HG03039 (cell line): ENCODE results near the gene WDR70.
"Not testable (repeated sequence)": the region's sequence is repeated elsewhere in the genome, so short reads cannot be mapped to it uniquely, and the experiment has no call there.

Source experiments
- ATAC-seq: cut with Tn5 transposase; IDR thresholded peaks from one replicate; pipeline ENCODE4 v1.9.1; 2021; ENCODE audit warnings: mild to moderate bottlenecking, moderate library complexity; ENCODE audit not compliant: unreplicated experiment

The WDR70 gene

DNA sequence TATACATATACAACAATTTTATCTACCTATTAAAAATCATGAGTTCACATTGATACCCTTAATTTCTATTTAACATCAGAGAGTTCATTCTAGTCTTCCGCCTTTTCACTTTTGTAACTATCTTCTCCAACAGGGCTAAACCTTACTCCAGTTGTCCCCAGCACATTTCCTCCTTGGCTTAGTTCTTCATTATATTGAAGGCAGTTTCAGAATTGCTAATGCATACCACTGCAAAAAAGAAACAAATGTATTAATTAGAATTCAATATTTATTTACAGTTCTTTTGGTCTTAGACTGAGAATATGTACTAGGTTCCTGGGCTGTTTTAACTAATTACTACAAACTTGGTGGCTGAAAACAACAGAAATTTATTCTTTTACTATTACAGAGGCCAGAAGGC lies 132.5 kb downstream of the WDR70 start:
- ATAC-seq: no peak

DNA sequence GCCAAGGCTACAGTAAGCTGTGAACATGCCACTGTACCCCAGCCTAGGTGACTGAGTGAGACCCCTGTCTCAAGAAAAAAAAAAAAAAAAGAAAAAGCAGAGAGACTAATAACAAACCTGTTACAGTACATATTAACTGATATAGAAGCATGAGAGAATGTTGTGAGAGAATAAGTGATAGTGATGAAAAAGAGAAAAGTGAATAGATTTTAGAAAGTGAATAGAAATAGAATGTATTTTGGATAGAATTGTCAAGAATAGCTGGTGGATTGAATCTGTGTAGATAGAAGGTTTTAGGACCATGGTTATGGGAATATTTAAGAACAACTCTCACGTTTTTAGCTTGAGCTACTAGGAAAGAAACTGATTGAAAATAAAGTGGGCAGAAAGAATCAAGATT lies 135.8 kb downstream of the WDR70 start:
- ATAC-seq: no peak

DNA sequence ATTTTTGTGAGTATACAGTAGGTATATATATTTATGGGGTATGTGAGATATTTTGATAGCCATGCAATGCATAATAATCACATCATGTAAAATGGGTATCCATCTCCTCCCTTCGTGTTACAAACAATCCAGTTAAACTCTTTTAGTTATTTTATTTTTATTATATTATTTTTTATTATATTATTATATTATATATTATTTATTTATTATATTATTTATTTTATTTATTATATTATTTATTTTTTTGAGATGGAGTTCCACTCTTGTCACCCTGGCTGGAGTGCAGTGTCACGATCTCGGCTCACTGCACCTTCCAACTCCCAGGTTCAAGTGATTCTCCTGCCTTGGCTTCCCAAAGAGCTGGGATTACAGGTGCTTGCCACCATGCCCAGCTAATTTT lies 138.6 kb downstream of the WDR70 start:
- no peak for ATAC-seq

DNA sequence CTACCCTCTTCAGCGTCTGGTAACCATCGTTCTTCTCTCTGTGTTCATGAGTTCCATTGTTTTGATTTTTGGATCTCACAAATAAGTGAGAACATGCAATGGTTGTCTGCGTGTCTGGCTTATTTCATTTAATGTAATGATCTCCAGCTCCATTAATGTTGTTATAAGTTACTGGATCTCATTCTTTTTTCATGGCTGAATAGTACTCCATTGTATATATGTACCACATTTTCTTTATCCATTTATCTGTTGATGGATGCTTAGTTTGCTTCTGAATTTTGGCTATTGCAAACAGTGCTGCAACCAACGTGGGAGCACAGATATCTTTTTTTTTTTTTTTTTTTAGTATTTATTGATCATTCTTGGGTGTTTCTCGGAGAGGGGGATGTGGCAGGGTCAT lies 139.2 kb downstream of the WDR70 start:
- not testable (repeated sequence) for ATAC-seq

DNA sequence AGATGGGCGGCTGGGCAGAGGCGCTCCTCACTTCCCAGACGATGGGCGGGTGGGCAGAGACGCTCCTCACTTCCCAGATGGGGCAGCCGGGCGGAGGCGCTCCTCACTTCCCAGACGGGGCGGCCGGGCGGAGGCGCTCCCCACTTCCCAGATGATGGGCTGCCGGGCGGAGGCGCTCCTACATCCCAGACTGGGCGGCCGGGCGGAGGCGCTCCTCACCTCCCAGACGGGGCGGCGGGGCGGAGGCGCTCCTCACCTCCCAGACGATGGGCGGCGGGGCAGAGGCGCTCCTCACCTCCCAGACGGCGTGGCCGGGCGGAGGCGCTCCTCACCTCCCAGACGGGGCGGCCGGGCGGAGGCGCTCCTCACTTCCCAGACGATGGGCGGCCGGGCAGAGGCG lies 140.2 kb downstream of the WDR70 start:
- no peak for ATAC-seq

DNA sequence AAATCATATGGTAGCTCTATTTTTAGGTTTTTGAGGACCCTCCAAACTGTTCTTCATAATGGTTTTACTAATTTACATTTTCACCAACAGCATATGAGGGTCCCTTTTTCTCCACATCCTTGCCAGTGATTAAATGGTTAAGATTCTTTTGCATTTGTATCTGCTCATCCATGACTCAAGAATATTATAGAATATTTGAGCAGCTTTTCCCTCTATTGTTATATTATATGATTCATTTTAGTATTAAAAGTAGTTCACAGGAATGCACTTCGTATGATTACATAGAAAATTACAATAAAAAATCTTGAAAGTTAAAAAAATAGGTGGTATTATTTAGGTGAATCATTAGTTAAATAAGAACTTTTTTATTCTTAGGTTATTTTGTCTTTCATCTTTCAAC lies 140.7 kb downstream of the WDR70 start:
- ATAC-seq: no peak

DNA sequence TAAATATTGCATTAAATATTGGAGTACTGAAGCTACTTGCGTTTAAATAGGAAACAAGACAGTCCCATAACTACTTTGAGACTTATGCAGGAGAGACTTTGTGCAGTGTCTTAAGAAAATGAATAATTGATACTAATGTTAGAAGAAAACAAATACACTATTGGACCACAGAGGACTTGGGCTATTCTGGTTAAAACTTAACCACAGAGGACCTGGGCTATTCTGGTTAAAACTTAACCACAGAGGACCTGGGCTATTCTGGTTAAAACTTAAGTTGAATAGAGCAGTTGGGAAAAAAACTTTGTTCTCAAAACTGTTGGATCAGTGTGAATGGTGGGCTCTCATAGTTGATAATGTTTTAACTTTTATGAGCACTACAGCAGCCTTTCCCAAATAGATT lies 141.7 kb downstream of the WDR70 start:
- ATAC-seq: no peak

DNA sequence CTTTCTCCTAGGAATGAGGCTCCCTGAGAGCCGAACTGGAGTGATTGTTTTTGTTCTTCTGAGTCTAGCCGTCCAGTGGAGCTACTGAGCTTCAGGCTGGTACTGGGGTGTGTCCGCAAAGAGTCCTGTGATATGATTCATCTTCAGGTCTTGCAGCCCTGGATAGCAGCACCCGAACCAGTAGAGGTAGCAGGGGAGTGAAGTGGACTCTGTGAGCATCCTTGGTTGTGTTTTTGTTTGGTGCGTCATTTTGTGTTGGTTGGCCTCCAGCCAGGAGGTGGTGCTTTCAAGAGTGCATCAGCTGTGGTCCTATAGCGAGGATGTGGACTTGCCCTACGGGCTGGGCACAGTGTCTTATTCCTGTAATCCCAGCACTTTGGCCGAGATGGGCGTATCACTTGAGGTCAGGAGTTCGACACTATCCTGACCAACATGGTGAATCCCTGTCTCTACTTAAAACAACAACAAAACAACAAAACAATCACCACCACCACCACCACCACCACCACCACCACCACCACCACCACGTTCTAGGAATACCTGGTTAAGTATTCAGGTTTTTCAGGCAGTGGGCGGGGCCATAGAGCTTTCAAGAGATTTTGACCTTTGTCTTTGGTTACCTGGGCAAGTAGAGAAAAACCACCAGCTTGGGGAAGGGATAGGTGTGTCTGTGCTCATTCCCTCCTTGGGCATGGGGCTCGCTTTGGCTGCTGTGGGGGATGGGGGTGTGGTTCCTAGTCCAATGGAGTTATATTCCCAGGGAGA lies 154.0 kb downstream of the WDR70 start:
- ATAC-seq: no peak

DNA sequence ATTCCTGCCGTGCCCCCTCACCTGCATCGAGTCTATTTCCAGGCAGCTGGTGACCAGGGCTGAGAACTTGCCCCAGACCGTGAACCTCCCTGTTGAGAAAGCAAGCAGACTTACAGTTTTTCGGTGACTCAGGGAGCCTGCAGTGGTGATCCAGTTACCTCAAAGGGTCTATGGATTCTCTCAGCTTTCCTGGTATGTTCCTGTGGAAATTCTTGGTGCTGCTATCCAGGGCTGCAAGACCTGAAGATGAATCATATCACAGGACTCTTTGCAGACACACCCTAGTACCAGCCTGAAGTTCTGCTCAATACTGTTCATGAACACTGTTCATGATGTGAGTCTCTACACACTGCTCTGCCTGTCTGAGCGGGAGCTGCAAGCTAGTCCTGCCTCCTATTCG lies 154.7 kb downstream of the WDR70 start:
- no peak for ATAC-seq

DNA sequence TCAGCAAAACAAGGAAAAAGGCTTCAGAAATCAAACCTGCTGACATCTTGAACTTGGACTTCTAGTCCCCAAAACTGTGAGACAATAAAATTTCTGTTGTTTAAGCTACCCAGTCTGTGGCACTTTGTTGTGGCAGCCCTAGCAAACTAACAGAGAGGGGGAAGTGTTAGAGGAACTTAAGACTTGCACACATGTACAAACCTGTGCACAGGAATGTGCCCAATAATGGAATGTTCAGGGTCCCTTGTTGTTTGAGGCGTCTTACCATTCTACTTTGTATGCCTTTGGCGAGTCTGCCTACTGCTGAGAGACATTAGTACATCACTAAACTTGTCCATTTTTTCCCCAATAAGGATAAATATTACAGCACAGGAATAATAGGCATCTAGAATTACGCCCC lies 160.3 kb downstream of the WDR70 start:
- ATAC-seq: no peak

DNA sequence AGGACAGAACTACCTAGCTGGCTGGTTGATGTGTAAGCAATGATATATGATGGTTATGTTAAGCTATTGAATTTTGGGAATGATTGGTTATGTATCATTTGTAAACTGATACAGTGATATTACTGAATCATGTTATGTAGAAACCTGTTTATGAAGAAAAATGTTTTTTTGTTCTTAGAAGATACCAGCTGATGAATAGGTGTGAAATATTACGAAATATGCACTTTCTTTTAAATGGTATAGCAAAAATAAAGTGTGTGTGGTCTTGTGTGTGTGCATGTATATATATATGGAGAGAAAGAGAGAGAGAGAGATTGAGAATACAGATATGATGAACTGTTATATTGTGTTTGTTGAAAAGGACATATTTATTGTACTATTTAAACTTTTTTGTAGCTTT lies 164.1 kb downstream of the WDR70 start:
- no peak for ATAC-seq

DNA sequence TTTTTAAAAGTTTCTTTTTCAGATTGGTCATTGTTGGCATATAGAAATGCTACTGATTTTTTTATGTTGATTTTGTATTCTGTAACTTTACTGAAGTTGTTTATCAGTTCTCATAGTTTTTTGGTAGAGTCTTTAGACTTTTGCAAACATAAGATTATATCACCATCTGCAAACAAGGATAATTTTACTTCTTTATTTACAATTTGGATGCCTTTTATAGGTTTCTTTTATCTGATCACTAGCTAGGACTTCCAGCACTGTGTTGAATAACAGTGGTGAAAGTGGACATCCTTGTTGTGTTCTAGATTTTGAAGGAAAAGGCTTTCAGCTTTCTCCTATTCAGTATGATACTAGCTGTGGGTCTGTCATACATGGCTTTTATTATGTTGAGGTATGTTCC lies 170.3 kb downstream of the WDR70 start:
- ATAC-seq: no peak

DNA sequence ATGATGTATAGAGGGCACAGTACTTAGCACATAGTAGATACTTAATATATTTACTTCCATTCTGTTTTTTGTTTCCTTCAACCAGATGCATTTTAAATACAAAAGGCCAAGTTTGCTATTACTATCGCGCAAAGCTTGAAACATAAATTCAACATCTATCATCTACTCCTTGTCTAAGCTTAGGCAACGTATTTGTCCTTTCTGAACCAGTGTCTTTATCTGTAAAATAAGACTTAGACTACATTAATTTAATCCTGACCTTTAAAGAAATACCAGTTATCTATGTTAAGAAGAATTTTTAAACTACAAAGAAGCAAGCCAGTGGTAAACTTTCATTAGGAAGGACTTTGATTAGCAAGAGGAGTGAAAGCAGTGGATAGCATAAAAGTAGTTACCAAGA lies 173.0 kb downstream of the WDR70 start:
- no peak for ATAC-seq

DNA sequence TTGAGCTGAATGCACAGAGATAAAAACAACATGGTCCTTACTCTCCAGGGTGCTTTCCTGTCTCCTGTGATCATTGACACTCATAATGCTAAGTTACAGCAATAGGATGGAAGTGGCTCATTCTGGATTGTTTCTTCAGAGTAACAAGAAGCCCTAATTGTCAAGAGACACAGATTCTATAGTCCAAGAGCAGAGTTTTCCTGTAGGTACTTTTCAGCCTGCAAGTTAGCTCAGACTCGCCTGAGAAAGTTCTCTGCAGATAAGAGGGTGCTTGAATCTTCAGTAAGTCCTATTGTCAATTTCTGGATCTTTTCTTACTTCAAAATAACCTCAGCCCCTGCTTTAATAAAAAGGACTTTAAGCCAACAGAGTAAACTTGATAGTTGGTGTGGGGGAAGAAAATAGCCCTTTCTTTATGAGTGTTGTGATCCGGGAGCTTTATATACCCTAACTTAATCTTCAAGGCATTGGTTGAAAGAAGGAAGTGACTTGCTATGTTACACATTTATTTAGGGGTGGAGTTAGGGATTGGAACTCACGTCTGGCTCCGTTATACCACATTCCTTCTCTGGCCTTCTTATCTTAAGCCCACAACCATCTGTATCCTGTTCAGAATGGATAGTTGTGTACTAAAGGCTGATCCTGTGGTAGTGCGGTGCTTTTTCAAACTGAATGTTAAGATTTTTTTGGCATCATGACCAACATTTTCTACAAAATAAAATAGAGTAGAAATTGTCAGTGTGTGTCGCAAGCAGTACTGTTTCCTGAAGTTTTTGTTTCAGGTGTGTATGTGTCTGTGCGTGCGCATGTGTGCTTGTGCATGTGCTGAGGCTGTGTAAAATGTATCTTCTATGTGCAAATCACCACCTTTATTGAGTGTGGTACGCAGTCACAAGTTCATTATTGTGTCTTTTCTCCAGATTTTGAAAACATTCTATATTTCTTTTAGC lies 173.9 kb downstream of the WDR70 start:
- no peak for ATAC-seq

DNA sequence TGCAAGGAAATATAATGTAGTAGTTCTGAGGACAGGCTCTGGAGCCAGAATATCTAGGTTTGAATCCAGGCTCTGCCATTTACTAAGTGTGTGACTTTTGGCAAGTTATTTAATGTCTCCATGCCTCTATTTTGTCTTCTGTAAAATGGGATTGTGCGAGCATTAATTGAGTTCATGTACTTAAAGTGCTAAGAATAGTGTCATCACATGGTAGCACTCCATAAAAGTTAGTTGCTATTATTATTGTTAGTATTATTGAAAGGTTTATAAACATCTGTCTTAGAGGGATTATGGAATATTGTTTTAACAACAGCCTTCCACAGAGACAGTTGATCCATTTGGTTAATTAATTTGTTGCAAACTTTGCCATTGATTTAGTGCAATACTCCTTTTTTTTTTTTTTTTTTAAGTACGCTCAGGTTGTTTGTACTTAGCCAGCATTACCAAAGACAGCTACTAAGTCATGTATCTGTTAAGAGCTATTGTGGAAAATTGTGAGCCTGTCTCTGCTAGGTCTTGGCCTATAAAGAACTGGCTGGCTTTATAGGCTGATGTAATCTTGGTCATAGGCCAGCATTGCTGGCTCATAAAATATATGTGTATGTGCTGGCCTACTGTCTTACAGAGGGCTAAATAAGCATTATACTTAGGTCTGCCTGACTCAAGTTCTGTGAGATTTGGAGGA lies 174.7 kb downstream of the WDR70 start:
- ATAC-seq: no peak

DNA sequence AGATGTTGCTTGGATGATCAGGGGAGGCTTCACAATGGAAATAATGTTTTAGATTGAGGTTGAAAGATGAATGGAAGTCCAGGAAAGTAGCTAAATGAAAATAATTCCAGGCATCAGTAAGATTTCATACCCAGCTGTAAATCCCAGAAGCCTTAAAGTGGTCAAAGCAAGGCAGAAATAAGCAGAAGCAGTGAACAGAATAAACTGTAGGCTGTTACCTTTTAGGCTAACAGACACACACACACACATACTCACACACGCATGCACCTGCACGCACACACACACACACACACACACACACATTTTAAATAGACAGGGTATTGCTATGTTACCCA lies 175.3 kb downstream of the WDR70 start:
- ATAC-seq: no peak

DNA sequence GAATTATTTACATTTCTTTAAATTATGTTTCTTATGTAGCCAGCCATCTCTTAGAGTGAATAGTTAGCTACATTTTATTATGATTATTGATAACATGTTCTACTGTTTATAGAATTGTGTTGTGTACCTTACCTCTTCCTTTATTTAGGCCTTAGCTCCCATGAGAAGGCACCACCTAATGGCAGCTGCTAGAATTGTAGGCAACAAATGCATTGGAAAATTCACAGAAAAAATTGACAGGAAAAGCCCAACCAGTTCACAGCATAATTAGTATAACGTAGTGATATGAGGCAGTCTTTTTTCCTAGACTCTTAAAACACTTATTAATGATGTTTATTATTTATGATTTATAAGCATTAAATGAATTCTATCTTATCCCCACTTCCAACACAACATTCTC lies 175.8 kb downstream of the WDR70 start:
- ATAC-seq: no peak

DNA sequence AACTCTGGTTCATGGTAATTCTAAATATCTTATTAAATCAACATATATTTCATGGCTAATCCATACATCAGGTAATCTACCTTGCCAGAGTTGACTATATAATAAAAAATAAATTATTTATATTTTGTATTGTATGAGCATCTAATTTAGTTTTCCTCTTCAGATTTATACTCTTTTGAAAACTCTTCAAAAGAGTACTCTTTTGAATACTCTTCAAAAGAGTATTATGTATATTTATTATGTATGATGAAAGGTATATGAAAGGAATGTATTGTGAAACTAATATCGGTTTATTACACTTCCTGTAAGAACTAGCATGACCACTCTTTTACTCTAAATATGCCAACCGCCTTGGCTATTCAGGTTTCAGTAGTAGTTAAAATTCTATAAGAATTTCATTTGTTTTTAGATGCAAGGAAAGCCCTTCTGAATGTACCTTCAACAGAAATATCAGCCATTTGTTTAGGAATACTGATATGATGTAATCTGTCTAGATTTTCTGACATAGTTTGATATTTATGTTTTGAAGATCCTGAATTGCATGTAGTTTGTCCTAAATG lies 178.7 kb downstream of the WDR70 start:
- ATAC-seq: no peak

DNA sequence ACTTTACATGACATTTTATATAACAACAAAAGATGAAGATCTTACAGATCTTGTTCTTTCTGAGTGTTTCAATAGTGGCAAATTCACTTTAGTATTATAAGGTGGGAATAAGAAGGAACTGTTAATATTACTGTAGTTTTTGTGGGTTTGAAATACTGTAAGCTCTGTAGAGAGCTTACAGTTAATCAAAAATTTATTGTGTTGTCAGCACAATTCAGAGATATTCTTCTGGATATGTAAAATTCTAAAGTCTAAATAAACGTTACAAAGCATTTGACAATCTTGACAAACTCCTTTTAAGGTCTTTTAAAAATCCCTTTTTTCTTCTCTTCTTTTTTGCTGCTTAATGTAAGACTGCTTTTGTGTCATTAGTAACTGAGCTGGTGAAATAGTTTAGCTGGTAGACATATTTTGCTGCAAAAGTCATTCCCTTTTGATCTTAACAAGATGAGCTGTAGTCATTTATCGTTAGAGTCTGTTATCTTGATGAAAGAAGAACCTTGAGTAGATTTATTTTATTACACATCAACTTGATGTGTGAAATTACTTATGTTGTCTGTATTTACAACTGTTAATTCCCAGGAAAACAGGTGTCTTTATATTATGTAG lies 186.0 kb downstream of the WDR70 start:
- ATAC-seq: no peak

DNA sequence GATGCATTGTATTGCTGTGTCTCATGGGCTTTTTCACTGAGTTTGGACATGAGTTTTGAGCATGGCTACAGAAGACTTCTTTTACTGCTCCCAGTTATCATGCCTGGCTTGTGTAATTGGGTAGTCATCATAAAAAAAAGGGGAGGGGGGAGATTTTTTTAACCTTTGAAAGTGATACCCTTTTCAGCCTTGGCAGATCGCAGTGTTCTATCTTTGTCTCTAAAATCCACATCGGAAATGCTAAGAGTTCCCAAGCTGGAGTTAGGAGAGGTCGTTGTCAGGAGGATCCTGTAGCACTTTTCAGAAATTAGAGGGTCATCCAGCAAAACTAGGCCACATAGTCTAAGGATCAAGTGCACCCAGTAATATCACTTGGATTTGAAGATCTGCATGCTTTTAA lies 188.4 kb downstream of the WDR70 start:
- no peak for ATAC-seq
